SK-N-MC (cell line): Measurements from ENCODE around the gene CXCL8.

ENCODE experiments used
- EZH2 ChIP-seq: fragments of 200-600 bp; sonication (generic); IDR thresholded peaks from one replicate; pipeline ENCODE4 v1.6.1; 2017; ENCODE audit warnings: antibody characterized with exemption
- POLR2AphosphoS5 ChIP-seq: IDR thresholded peaks from 2 replicates; pipeline ENCODE4 v1.6.1; 2012; ENCODE audit warnings: mild to moderate bottlenecking, low read depth, low read length, borderline replicate concordance

DNA sequence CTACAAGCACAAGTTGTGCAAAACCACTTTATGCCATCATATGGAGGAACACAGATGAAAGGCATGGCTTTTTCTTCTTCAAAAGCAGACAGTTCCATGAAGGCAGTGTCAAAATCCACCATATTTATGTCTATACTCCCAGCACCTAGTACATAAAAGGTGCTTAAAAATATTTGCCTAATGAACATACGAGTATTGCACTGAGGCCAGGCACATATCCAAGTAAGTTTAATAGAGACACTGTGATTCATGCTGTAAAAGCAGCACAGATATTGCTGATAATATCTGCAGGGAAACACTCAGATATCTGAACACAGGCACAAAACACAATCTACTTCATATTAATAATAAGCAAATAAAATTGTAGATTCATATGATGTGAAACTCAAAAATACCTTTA lies 48.1 kb upstream of the CXCL8 start:
- TF ChIP-seq POLR2AphosphoS5: no peak
- TF ChIP-seq EZH2: no peak
